SKM-1 treated with dmso at 0.1 percent for 144 hours (cell line): ENCODE results near the gene TNN.

ENCODE experiments used
- DNase-seq: peaks from one replicate; lab custom pipeline; 2025; ENCODE audit not compliant: unreplicated experiment; lab: John Stamatoyannopoulos, UW

Gene TNN

DNA sequence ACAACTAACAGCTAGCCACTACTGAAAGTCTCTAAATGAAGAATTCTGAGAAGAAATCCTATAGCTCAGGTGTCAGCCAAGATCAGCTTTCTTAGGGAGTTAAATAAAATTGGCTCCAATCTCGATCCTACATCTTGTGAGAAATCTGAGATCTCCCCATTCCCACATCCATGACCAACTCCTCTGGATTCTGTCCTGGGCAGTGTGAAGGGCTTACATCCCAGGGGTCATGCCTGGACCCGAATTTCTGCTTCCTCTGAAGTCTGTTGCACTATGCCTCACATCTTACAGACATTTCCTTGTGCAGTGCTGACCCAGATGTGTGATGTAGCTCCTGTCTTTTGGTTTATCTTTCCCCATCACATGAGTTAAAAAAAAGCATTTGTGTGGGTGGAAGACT lies 4.8 kb upstream of the TNN start:
- DNase-seq = no peak

DNA sequence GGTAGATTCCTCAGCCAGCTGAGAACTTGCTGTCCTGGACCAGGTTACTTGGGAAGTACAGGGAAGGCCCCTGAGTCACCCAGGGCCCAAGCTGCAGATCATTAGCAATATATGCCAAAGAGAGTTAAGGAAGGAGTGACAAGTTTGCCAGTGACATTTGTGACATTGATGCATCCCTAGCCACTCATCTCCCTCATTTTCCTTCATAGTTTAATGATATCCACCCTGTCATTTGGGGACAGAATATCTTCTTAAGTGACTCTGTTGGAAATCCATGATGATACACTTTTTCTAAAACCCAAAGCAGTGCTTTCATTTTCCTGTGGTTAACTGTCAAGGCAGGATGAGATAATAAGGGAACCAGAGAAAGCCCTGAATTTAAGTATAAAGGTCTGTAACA lies 3.2 kb downstream of the TNN start:
- DNase-seq = no peak

DNA sequence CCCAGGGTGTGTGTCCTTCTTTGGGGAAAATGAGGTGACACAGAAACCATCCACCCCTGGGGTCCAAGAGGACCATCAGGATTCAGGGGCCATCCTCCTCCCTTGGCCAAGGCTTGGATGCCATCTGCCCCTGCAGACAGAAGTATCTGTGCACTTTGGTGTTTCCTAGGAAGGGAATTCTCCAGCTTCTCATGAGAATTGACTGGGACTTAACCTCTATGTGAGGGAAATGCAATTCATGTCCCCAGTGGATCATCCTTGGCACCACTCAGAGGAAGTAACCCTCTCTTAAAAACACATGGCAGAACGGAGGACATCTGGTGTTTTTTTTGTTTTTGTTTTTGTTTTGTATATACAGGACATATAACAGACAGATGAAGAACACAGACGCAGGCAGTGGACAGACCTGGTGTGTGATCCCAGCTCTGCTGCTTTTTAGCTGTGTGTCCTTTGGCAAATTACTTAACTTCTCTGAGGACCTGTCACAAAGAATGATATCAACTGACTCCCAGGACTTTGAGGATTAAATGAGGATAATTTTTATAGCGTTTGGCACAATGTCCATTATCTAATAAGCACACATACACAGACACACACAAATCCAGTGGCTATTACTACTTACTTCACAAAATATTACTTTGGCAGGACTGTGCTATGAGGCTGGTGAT lies 3.8 kb downstream of the TNN start:
- no peak for DNase-seq

DNA sequence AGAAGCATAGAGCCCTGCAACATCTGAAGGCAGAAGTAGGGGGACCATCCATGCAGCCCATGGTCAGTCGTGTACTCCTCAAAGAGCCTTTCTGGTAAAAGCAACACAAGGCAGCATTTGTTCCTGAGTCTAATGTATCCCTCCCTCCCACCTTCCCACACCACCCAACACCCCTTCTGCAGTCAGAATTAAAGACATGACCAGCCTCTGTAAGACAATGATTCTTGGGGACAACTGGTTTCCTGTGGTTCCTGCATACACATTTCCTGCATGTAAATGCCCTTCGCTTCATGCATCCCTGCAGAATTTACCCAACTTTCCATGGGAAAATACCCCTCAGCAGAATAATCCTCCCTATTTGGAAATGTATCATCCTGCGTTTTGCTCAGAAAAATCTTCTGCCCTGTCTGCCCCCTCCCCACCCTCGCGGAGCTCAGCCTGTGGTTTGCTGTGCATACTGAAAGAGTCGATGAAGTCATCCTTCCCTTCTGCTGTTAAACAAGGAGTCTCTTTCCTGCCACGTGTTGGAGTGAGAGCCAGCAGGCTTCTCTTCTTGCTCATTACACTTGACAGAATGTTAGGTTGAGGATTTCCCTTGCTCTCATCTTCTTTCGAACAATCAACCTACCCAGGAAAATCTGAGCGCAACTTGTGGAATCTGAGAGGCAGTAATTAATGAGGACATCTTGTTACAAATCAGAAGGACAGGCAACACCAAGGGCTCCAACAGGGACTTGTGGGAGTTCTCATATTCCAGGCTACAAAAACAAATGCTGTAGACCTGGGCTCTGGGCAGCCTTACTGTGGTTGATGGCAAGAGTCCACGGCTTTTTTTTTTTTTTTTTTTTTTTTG lies 4.7 kb downstream of the TNN start:
- DNase-seq = peak; percentile 95

DNA sequence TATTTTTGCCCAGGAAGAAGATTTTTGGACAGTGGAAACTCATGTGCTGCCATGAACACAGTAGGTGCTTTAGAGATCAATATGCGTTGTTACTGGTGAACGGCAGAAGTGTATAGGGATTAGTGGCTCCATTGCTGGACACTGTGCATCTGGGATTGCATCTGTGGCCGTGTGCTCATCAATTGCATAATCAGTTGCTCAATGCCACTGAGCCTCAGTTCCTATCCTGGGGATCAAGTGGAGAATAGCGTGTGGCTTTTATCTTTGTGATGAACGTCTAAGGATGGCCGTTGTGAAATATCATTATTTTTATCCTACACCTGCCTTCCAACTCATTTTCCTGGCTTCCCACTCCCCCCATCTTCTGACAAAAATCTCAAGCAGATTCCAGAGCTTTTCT lies 5.4 kb downstream of the TNN start:
- DNase-seq = peak; percentile 88

DNA sequence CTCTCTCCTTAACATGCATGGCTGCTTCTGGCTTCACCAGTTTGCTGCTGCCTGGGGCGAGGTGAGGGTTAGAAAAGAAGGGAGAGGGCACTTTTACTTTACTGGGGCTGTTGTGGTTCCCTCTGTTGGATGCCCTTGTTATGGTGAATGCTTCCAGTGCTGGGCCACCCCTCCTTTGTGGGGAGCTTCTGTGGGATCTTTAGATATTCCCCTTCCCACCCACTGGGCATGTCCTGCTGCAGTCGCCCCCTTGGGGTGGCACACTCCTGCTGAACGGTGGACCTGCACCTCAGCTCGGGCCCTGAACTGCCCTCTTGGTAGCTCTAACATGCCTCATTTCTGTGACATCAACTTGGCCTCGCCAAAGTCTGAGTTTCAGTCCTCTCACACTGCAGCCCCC lies 6.0 kb downstream of the TNN start:
- no peak for DNase-seq

DNA sequence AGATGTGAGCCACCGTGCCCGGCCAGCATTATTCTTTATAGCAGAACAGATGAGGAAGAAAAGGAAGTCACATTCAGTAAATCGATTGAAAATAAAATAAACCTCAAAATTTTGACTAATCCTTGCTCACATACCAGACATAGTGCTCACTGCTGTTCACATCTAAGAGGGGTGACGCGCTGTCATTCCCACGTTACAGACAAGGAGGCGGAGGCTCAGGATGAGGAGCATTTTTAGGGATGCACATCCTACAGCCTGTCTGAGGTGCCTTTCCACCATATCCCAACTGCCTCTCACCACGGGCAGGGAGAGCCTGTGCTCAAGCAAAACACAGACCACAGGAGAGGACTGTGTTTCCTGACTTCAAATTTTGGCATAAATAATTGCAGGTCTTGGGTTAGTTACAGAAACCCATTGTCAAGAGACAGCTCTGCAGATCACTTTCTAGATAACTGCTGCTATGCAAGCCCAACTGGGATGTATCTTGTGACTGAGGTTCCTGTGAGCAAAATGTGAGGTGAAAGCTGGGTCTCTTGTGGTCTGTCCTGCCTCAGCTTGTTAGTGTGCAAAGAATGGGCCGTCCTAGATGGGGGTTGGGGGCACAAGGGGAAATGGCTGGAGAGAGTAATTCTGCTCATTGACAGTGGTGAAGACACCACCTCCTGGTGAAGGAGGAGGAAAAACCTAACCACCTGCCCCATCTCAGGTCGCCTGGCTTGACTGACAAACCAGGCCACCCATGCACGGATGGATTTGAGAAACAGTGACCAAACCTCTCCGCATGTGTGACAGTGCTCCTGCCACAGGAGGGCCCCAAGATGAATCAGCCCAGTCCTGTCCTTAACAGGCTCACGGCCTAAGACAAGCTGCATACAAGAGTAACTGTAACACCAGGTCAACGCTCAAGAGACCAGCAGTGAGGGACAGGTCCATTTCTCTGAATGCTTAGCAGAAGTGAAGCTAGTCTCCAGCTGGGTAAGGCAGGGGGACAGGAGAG lies 8.2 kb downstream of the TNN start:
- peak; percentile 78 for DNase-seq

DNA sequence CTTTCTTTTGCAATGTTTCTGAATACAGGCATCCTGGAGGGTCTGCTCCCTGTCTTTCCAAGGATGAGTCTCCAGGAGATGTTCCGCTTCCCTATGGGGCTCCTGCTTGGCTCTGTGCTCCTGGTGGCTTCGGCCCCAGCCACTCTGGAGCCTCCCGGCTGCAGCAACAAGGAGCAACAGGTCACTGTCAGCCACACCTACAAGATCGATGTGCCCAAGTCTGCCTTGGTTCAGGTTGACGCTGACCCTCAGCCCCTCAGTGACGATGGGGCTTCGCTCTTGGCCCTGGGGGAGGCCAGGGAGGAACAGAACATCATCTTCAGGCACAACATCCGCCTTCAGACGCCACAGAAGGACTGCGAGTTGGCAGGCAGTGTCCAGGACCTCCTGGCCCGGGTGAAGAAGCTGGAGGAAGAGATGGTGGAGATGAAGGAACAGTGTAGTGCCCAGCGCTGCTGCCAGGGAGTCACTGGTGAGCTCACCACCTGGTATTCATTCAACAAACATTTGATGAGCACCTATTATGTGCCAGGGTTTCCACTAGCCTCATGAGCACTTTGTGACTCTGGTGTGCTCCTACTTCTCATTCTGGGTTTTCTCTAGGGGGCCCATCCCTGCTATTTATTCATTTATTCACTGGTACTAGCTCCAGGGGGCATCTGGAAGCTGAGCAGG lies 9.9 kb downstream of the TNN start:
- no peak for DNase-seq

DNA sequence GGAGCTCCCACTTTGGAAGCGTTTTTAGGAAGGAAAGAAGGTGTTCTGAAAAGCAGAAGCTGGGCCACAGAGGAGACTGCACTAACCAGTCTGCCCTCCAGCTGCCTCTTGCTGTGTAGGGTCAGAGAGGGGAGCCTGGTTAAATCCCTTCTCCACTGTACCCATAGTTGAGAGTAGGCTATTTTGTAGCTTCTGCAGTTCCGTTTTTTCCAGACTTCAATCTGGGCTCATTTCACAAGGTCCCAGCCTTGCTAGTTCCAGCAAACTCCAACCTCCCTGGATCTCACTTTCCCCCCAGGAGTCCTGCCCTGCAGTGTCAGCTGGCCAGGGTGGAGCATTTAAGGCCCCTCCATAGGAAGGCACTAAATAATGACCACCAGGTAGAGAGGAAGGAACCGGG lies 11.0 kb downstream of the TNN start:
- peak; percentile 89 for DNase-seq

DNA sequence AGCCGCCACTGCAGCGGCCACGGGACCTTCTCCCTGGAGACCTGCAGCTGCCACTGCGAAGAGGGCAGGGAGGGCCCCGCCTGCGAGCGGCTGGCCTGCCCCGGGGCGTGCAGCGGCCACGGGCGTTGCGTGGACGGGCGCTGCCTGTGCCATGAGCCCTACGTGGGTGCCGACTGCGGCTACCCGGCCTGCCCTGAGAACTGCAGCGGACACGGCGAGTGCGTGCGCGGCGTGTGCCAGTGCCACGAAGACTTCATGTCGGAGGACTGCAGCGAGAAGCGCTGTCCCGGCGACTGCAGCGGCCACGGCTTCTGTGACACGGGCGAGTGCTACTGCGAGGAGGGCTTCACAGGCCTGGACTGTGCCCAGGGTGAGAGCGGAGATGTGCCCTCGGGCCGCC lies 11.7 kb downstream of the TNN start:
- DNase-seq = no peak

DNA sequence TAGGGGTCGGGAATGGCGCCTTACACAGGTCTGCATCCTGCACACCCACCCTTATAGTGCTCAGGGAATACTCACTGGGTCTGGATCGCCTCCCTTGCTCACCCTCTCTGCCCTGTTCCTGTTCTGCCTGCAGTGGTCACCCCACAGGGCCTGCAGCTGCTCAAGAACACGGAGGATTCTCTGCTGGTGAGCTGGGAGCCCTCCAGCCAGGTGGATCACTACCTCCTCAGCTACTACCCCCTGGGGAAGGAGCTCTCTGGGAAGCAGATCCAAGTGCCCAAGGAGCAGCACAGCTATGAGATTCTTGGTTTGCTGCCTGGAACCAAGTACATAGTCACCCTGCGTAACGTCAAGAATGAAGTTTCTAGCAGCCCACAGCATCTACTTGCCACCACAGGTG lies 12.4 kb downstream of the TNN start:
- DNase-seq = no peak

DNA sequence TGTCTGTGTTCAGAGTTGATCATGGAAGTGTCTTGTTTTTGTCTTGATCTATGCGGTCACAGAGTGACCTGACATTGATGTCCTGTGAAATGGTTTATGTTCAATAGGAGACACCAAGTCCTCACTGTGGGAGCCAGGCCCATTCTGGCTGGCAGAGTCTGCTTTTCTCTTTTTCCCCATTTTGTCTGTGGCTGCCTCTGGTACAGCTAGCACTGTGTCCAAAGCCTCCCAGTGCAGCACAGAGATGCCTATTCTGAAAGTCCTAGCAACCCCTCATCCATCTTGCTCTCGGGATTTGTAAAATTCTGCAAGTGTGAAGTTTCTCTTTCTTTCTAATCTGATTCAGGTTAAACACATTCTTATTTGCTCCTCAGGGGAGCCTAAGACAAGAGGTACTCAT lies 14.3 kb downstream of the TNN start:
- no peak for DNase-seq

DNA sequence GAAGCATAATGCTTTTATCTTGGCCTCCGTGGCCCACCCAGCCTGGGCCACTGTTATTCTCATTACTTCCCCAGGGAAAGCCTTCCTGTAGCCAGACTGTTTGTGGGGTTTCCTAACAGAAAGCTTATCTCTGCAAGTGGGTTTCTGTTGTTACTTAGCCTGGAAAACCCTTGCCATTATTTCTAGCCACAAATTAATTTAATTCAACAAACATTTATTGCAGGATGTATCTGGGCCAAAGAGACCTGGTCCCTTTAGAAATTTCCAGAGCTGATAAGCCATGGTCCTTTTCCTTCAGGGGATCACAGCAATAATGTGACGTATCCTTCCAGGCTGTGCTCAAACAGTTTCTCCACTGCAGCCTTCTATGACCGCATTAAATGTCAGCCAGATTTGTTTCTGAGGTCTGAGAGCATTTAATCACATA lies 20.9 kb downstream of the TNN start:
- no peak for DNase-seq

DNA sequence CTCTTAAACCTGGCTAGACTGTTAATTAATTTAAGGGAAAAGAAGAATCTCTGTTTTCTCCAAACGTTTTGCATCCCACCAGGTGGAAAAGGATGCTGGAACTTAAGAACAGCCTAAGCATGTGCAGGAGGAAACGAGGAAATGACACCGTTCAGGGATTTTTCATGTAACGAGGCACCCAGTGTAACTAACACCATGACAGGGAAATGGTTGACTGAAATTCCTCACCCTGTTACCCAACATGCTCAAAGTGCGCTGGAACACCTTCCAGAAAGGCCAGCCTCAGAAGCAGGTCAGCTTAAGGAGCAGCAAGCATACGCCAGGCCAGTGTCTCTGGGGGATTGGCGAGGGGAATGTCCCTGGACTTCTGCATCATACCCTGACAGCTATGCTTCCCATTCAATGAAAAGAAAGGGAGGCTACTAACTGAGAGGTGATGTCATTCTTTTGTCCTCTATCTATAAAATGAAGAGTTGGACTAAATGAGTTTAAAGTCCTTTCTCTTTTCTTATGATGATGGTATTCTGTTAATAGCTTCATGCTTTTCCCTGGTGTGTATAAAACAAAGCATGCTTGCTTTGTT lies 21.6 kb downstream of the TNN start:
- DNase-seq = no peak

DNA sequence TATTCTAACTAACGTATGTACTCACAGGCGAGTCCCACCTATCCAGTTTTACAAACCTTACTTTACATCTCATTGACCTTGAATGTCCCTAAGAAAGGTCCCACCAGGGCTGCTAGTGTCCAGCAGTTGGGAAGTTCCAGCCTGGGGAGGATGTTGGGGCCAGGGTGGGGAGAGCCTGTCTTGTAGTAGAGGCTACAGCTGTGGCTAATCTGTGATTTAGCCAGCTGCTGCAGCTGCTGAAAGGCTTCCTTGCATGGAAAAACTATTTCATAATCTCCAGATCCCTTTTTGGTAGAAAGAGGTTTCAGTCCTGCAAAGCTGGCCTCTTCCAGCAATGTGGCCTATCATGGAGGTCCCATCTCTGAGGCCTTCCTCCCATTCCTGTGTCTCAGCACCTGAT lies 23.1 kb downstream of the TNN start:
- DNase-seq = peak; percentile 47

DNA sequence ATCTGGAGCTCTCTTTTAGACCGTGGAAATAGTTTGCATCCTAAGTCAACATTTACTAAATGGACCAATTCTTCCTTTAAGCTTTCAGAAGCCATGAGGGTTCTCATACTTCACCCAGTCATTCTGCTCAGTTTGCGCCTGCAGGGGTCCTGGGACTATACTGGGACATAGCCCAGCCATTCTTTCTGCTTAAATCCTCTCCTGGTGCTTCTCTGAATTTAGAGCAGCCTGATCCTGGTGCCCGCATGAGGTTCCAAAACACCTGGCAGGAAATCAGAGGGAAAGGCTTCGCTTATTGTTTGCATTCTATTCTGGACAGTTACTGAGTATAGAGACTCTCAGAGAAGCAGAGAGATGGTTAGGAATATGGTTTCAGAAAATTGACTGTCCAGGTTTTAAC lies 27.0 kb downstream of the TNN start:
- no peak for DNase-seq

DNA sequence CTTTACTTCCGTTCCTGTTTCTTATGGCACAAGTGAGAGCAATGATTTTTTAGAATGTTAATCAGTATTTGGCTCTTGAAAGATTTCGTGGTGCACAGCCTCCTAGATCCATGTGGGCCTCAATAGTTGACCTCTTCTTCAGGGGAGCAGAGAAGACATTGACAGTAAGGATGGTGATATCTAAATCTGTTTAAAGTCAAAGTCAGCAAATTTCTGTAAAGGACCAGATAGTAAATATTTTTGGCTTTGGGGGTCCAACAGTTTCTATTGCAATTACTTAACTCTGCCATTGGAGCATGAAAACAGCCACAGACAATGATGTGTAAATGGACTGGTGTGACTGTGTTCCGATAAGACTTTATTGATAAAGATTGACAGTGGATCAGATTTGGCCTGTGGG lies 27.4 kb downstream of the TNN start:
- no peak for DNase-seq

DNA sequence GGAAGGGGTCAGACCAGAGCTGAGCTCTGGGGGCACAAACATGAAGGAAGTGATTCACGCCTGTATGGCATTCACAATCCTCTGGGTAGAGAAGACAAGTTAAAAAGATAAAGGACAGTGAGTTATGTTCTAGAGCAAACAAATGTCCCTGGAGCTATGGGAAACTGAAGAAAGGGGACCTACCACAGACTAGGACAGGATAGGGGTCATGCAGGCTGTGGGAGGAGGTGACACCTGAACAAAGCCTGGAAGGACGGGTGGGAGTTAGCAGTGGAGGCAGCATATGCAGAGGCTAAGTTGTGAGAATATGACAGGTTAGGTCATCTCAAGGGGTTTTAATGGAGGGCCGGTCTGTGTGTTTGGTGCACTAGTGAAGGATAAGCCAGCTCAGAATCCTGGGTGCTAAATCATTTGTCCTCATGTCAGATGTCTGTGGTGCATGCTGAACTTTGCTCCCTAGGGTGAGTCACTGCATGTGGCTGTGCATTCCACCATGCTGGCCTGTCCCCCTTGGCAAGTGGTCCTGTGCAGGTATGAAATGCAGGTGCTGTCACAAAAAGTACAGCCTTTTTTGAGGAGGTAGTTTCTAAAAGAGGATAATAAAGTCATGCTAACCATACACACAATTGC lies 28.5 kb downstream of the TNN start:
- DNase-seq = no peak

DNA sequence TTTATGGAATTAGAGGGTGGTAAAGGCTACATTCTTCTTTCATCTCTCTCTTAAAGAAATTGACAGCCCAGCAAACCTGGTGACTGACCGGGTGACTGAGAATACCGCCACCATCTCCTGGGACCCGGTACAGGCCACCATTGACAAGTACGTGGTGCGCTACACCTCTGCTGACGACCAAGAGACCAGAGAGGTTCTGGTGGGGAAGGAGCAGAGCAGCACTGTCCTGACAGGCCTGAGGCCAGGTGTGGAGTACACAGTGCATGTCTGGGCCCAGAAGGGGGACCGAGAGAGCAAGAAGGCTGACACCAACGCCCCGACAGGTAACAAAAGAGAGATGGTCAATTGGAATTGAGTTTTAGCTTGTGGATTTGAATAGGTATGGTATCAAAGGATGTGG lies 29.7 kb downstream of the TNN start:
- DNase-seq = no peak

DNA sequence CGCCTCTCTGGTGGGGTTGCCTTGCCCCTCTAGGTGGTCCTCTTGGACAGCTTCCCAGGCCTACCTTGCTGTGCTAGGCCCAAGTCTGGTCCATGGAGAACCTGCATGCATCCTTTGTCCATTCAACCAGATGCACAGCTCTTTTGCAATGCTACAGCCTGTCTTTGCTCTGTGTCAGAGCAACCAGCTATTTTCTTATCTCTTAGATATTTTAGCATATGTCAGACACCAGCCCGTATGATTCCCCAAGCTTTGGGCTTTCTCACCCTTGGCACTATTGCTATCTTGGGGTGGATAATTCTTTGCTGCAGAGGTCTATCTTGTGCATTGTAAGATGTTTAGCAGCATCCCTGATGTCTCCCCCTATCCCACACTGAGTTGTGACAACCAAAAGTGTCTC lies 32.3 kb downstream of the TNN start:
- no peak for DNase-seq
